OCI-LY3 (cell line): Measurements from ENCODE around the gene WNT10A.

Experiments used
- EZH2phosphoT487 ChIP-seq: fragments of 200-600 bp; shearing (Covaris generic); IDR thresholded peaks from 2 replicates; pipeline ENCODE4 v1.6.1; 2018; ENCODE audit warnings: antibody characterized with exemption, mixed run types, low read depth
- TF ChIP-seq, protein P1 (sequence below): fragments of 200-600, 300-600 bp; sonication (generic); IDR thresholded peaks from 2 replicates; pipeline ENCODE4 v1.5.1; 2014; ENCODE audit warnings: antibody characterized with exemption, low read length, low read depth

DNA sequence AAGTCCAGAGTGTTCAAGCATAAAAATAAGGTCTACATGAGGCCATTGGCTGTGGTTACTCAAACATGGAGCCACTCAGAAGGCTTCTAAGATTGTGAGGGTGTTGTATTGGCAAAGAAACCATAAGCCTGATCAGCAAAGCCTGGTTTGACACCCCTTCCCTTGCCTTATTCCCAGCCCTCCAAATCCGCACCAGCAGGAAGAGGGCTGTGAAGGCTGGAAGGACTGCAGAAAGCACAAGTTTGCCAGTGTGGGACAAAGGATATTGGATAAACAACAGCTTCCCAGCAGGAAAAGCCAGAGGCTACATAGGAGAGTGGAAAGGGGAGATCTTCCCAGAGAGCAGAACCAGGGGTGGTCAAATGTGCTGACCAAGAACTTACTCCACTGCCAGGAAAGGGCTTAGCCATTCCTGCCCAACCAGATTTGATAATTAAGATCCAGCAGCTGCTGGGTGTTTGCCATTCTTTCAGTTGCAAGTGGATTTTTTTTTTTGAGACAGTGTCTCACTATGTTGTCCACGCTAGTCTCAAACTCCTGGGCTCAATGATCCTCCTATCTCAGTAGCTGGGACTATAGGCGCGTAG is 47.5 kb upstream of the WNT10A start:
- TF ChIP-seq, protein P1, sequence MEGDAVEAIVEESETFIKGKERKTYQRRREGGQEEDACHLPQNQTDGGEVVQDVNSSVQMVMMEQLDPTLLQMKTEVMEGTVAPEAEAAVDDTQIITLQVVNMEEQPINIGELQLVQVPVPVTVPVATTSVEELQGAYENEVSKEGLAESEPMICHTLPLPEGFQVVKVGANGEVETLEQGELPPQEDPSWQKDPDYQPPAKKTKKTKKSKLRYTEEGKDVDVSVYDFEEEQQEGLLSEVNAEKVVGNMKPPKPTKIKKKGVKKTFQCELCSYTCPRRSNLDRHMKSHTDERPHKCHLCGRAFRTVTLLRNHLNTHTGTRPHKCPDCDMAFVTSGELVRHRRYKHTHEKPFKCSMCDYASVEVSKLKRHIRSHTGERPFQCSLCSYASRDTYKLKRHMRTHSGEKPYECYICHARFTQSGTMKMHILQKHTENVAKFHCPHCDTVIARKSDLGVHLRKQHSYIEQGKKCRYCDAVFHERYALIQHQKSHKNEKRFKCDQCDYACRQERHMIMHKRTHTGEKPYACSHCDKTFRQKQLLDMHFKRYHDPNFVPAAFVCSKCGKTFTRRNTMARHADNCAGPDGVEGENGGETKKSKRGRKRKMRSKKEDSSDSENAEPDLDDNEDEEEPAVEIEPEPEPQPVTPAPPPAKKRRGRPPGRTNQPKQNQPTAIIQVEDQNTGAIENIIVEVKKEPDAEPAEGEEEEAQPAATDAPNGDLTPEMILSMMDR: no peak
- TF ChIP-seq EZH2phosphoT487: no peak
